Stimulated activated CD8-positive, alpha-beta memory T cell treated with anti-CD3 and anti-CD28 coated beads, Interleukin-2, amount 100 ng/mL, for 48 hours (primary cell): Measurements from ENCODE around the gene TOMM40L.
"Not testable (repeated sequence)": the region's sequence is repeated elsewhere in the genome, so short reads cannot be mapped to it uniquely, and the experiment has no call there.

Experiments
- DNase-seq, 2 donors: peaks; one replicate each; pipeline ENCODE4 v3.0.0-alpha.2; 2020; ENCODE audit warnings: low read depth in 2 of 2

TOMM40L gene

GRCh38 chr1:161257109-161257508 lies 31.2 kb downstream of the TOMM40L start:
- DNase-seq = not testable (repeated sequence)

- peak in 1 of 2 donors; percentile 6 for DNase-seq
Observed at GRCh38 chr1:161258439-161259344, 32.8 kb downstream of the TOMM40L start, which contains the start of gene PCP4L1. PCP4L1 (plus strand) TSS chr1:161258745; CDS start chr1:161258975, 230 bp downstream.

- DNase-seq = no peak
Observed at GRCh38 chr1:161259345-161259702, 33.5 kb downstream of the TOMM40L start.

GRCh38 chr1:161259765-161260164 lies 33.9 kb downstream of the TOMM40L start:
- no peak for DNase-seq

GRCh38 chr1:161260376-161261260 lies 34.8 kb downstream of the TOMM40L start:
- DNase-seq = no peak

GRCh38 chr1:161261261-161262235 lies 35.7 kb downstream of the TOMM40L start:
- no peak for DNase-seq

DNA sequence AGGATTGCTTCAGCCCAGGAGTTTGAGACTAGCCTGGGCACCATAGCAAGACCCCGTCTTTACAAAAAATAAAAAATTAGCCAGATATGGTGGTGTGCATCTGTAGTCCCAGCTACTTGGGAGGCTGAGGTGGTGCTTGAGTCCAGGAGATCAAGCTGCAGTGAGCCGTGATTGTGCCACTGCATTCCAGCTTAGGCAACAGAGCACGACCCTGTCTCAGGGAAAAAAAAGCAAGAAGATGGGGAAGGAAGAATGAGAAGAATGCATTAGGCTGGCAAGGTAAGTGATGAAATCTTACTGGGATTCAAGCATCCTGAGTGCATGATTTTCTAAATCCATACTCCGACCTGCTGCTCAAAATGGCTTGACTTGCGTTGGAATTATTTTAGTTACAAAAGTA lies 39.4 kb downstream of the TOMM40L start:
- no peak for DNase-seq

- no peak for DNase-seq
Observed at GRCh38 chr1:161266202-161266601, 40.3 kb downstream of the TOMM40L start.

GRCh38 chr1:161266836-161267235 lies 41.0 kb downstream of the TOMM40L start:
- DNase-seq = no peak

- DNase-seq = no peak
Observed at GRCh38 chr1:161267321-161267720, 41.5 kb downstream of the TOMM40L start.

DNA sequence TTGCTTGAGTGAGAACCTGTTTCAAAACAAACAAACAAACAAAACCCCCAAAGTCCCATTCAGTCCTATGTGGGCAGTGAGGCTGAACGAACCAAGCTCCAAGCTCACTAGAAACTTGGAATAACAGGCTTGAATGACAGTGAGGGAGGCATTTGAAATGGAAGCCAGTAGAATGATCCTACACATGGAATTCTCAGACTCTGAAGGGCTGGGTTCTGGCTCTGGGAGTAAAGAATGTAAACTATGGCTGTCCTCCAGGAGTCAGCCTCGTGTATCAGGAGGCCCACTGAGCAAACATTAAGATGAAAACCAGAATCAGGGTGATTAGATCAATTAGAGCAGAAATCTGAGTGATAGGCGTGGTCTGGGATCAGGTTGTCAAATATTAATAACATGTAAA lies 47.5 kb downstream of the TOMM40L start:
- DNase-seq = no peak

GRCh38 chr1:161274874-161275273 lies 49.0 kb downstream of the TOMM40L start:
- no peak for DNase-seq
